Spleen (tissue), 11 donors: Measurements from ENCODE around the gene LRFN5. TPM values are rescaled to one million over a fixed set of nuclear protein-coding genes. Genes with fewer than 3 reads are reported as not detected.

Experiments
- DNase-seq: peaks from one replicate; pipeline ENCODE4 v3.0.0-alpha.2; 2020
- H3K27ac ChIP-seq, 8 donors: fragments of 200-600 bp; sonication (generic) in 7 of 8; 1 replicate in 4 of 8; 2 replicates in 4 of 8; pipeline versions ENCODE4 v1.5.0 to v1.8.0; 2016 to 2021; ENCODE audit warnings: inconsistent platforms in 4 of 8, mild to moderate bottlenecking in 4 of 8, moderate library complexity in 1 of 8
- H3K27me3 ChIP-seq, 7 donors: fragments of 200-600 bp; sonication (generic) in 6 of 7; replicated peaks in 1 of 7; 1 replicate in 4 of 7; 2 replicates in 3 of 7; pipeline versions ENCODE4 v1.5.0 to v1.8.0; 2016 to 2021; ENCODE audit warnings: inconsistent platforms in 3 of 7, mild to moderate bottlenecking in 1 of 7
- H3K36me3 ChIP-seq, 6 donors: fragments of 200-600 bp; sonication (generic) in 5 of 6; 1 replicate in 4 of 6; 2 replicates in 2 of 6; pipeline versions ENCODE4 v1.5.0 to v1.8.0; 2016 to 2021; ENCODE audit warnings: inconsistent platforms in 2 of 6
- H3K4me1 ChIP-seq, 6 donors: fragments of 200-600 bp; sonication (generic) in 5 of 6; 1 replicate in 3 of 6; 2 replicates in 3 of 6; pipeline versions ENCODE4 v1.5.0 to v1.8.0; 2016 to 2021; ENCODE audit warnings: inconsistent platforms in 3 of 6
- H3K4me3 ChIP-seq, 8 donors: fragments of 200-600 bp; sonication (generic) in 7 of 8; 1 replicate in 4 of 8; 2 replicates in 4 of 8; pipeline versions ENCODE4 v1.5.0 to v1.8.0; 2016 to 2021; ENCODE audit warnings: inconsistent platforms in 4 of 8, mild to moderate bottlenecking in 4 of 8, moderate library complexity in 2 of 8
- H3K9me3 ChIP-seq, 8 donors: fragments of 200-600 bp; sonication (generic) in 7 of 8; 1 replicate in 4 of 8; 2 replicates in 4 of 8; pipeline versions ENCODE4 v1.5.0 to v1.8.0; 2016 to 2021; ENCODE audit warnings: inconsistent platforms in 4 of 8
- CTCF ChIP-seq, 11 experiments: fragments of 200-600 bp in 7 of 11; fragments of 450-650 bp in 4 of 11; sonication (generic) in 4 of 11; IDR thresholded peaks in 8 of 11; conservative IDR thresholded peaks in 3 of 11; 1 replicate in 7 of 11; 2 replicates in 4 of 11; pipeline versions ENCODE4 v1.4.0 to v1.8.0; 2016 to 2021; ENCODE audit warnings: antibody characterized with exemption in 11 of 11, inconsistent platforms in 4 of 11, mild to moderate bottlenecking in 1 of 11
- POLR2A ChIP-seq, 3 donors: fragments of 450-650 bp; IDR thresholded peaks; one replicate each; pipeline ENCODE4 v1.5.1; 2017; ENCODE audit warnings: antibody characterized with exemption in 3 of 3, mild to moderate bottlenecking in 1 of 3
- POLR2AphosphoS5 ChIP-seq, 3 donors: sonication (generic); formaldehyde crosslinking; IDR thresholded peaks; one replicate each; pipeline ENCODE4 v1.5.1; 2017; ENCODE audit warnings: antibody characterized with exemption in 3 of 3
- WGBS, 5 donors: extraction: QIAGEN DNeasy Blood & Tissue Kit in 3 of 5; methylation state at CpG; one replicate each; pipeline versions ENCODE4 v1.1.5 to v1.1.7; 2013 to 2018; 5-methylcytosine and 5-hydroxymethylcytosine counted together
- intact Hi-C: fragments of 100-400 bp; cut with DNase I; formaldehyde crosslinking; loops from one replicate; pipeline ENCODE4 v1.15.0; 2023; ENCODE audit warnings: low total_unique reads
- polyA plus RNA-seq, 3 donors: library from polyadenylated mRNA; stranded (reverse); fragments of 200-250 nt; gene quantifications; one replicate each; pipeline ENCODE4 v1.2.1, GENCODE V29; 2013
- total RNA-seq, 7 donors: library from RNA; depleted of rRNA in 3 of 7; stranded (reverse); fragments of >200 nt in 3 of 7; fragmentation: NEBNext Ultra II Directional in 4 of 7; extraction: Animal tissue kit (Norgen Biotek cat#: 25700) in 4 of 7; gene quantifications; one replicate each; pipeline versions ENCODE4 v1.1.0 to v1.2.1, GENCODE V29; 2016 to 2021
- donor health status: healthy with polysubstance abuse.
- donor health status: DM: no; HTN: no; CAD: no; lungs with moderate emphysema.
- donor health status: DM: no; HTN: no; CAD: no.
- donor health status: Bipolar disorder and iron deficiency.
- donor health status: healthy.
- donor health status: DM: no; HTN: no; CAD: no.
- donor health status: DM: yes; HTN: yes; CAD: no.

The LRFN5 gene
- total and polyA plus RNA-seq, 10 donors = 0.08 to 3.0 (median 1.4) TPM

GRCh38 chr14:41615011-41615595 lies 8.4 kb downstream of the LRFN5 start:
- no peak for DNase-seq
- H3K4me3 ChIP-seq = no peak overlapping the region
- no peaks in the 10 kb centered on the region for H3K36me3 ChIP-seq
- peaks cover 0 to 2% (median under 1%) of the 10 kb centered on the region in 6 donors for H3K4me1 ChIP-seq
- H3K9me3 ChIP-seq = no peaks in the 10 kb centered on the region
- WGBS, 5 donors = 70 to 90% (median 80%) methylated on average over 2 of the region's 2 CpGs
- peaks cover 1 to 11% (median 3%) of the 10 kb centered on the region in 7 donors for H3K27me3 ChIP-seq
- H3K27ac ChIP-seq = no peak overlapping the region
- intact Hi-C loops = no loop called here
- TF ChIP-seq CTCF (IDR thresholded peaks at IDR 0.05 in 8 of 11, conservative IDR thresholded peaks at IDR 0.05 in 3 of 11) (no peak), POLR2AphosphoS5 (IDR thresholded peaks at IDR 0.05) (no peak), POLR2A (IDR thresholded peaks at IDR 0.05) (no peak)

GRCh38 chr14:41623736-41624135 lies 17.1 kb downstream of the LRFN5 start:
- TF ChIP-seq POLR2A (IDR thresholded peaks at IDR 0.05) = no peak
- TF ChIP-seq CTCF (IDR thresholded peaks at IDR 0.05 in 8 of 11, conservative IDR thresholded peaks at IDR 0.05 in 3 of 11) = no peak
- no peak for TF ChIP-seq POLR2AphosphoS5 (IDR thresholded peaks at IDR 0.05)
- DNase-seq = no peak
- intact Hi-C loops = no loop called here
- no peaks in the 10 kb centered on the region for H3K36me3 ChIP-seq
- H3K27ac ChIP-seq = no peak overlapping the region
- H3K9me3 ChIP-seq = no peaks in the 10 kb centered on the region
- H3K4me3 ChIP-seq = no peak overlapping the region
- WGBS, 5 donors = 8 to 35% (median 27%) methylated on average over 1 of the region's 1 CpG
- peaks cover 0 to 4% (median 0%) of the 10 kb centered on the region in 6 donors for H3K4me1 ChIP-seq
- H3K27me3 ChIP-seq = no peaks in the 10 kb centered on the region

GRCh38 chr14:41629876-41630275 lies 23.2 kb downstream of the LRFN5 start:
- H3K4me3 ChIP-seq = no peak overlapping the region
- TF ChIP-seq CTCF (IDR thresholded peaks at IDR 0.05 in 8 of 11, conservative IDR thresholded peaks at IDR 0.05 in 3 of 11) (no peak), POLR2A (IDR thresholded peaks at IDR 0.05) (no peak), POLR2AphosphoS5 (IDR thresholded peaks at IDR 0.05) (no peak)
- H3K27me3 ChIP-seq = no peaks in the 10 kb centered on the region
- 64 to 75% (median 68%) methylated on average over 1 of the region's 1 CpG for WGBS, 5 donors
- no peak for DNase-seq
- no peak overlapping the region for H3K27ac ChIP-seq
- intact Hi-C loops = no loop called here
- H3K9me3 ChIP-seq = no peaks in the 10 kb centered on the region
- H3K4me1 ChIP-seq = no peaks in the 10 kb centered on the region
- no peaks in the 10 kb centered on the region for H3K36me3 ChIP-seq

GRCh38 chr14:41634286-41634685 lies 27.6 kb downstream of the LRFN5 start:
- Histone ChIP-seq H3K27me3 (no peaks in the 10 kb centered on the region), H3K9me3 (no peaks in the 10 kb centered on the region), H3K4me3 (no peak overlapping the region), H3K36me3 (no peaks in the 10 kb centered on the region), H3K27ac (no peak overlapping the region), H3K4me1 (no peaks in the 10 kb centered on the region)
- intact Hi-C loops = no loop called here
- TF ChIP-seq POLR2A (IDR thresholded peaks at IDR 0.05) (no peak), POLR2AphosphoS5 (IDR thresholded peaks at IDR 0.05) (no peak), CTCF (IDR thresholded peaks at IDR 0.05 in 8 of 11, conservative IDR thresholded peaks at IDR 0.05 in 3 of 11) (no peak)
- no peak for DNase-seq
- WGBS, 5 donors = 70 to 76% (median 75%) methylated on average over 3 of the region's 3 CpGs
